ENCODE measurements around the gene ZC3H13. TPM values are rescaled to one million over a fixed set of nuclear protein-coding genes. Genes with fewer than 3 reads are reported as not detected.

Gene ZC3H13
- total RNA-seq, 4 donors from 2014 or later, result 22.7 to 49.0 (median 24.9) TPM

GRCh38 chr13:46015366-46015765 lies 37.2 kb downstream of the ZC3H13 start:
- TF ChIP-seq, protein P1, sequence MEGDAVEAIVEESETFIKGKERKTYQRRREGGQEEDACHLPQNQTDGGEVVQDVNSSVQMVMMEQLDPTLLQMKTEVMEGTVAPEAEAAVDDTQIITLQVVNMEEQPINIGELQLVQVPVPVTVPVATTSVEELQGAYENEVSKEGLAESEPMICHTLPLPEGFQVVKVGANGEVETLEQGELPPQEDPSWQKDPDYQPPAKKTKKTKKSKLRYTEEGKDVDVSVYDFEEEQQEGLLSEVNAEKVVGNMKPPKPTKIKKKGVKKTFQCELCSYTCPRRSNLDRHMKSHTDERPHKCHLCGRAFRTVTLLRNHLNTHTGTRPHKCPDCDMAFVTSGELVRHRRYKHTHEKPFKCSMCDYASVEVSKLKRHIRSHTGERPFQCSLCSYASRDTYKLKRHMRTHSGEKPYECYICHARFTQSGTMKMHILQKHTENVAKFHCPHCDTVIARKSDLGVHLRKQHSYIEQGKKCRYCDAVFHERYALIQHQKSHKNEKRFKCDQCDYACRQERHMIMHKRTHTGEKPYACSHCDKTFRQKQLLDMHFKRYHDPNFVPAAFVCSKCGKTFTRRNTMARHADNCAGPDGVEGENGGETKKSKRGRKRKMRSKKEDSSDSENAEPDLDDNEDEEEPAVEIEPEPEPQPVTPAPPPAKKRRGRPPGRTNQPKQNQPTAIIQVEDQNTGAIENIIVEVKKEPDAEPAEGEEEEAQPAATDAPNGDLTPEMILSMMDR (IDR thresholded peaks at IDR 0.05), result no peak
- DNase-seq (ENCODE audit: low spot score) (no peak), ATAC-seq (ENCODE audit: low FRiP score) (no peak)

DNA sequence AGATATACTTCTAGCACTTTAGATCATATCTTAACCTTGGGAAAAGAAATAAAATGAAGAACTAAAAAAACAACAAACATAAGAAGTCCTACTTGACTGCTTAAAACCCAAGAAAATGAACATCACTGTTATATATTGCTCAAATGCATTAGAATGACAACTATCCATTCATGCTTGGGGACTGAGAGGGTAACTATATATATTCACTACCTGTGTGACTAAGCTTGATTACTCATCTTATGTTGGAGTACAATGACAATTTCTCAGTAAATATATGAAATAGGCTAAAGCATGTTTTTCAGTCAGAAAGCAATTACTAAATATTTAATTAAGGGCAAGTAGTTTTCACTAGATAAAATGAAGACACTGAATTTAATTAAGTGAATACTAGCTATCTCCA lies 40.1 kb downstream of the ZC3H13 start:
- DNase-seq (ENCODE audit: low spot score) (no peak), ATAC-seq (ENCODE audit: low FRiP score) (no peak)
- TF ChIP-seq, protein P1 (IDR thresholded peaks at IDR 0.05), result no peak

DNA sequence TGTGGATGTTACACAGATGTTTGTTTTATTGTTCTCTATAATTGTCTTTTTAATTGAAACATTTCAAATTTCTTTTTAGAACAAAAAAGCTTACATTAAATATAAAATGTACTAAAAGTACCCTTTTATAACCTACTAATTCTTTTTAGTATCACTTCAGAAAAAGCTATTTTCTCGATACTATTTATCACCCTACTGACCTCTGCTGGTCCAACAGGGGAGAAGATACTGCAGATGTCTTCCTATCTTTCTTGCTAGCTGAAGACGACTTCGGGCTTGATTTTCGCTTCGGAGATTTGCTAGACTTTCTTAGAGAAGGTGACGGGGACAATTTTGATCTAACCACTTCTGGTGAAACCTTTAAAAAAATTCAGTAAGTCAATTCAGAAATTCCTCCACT lies 42.4 kb downstream of the ZC3H13 start:
- no peak for ATAC-seq (ENCODE audit: low FRiP score)
- TF ChIP-seq, protein P1 (IDR thresholded peaks at IDR 0.05), result no peak
- DNase-seq (ENCODE audit: low spot score), result no peak

- ATAC-seq (ENCODE audit: low FRiP score) (no peak), DNase-seq (ENCODE audit: low spot score) (no peak)
- TF ChIP-seq, protein P1 (IDR thresholded peaks at IDR 0.05), result no peak
Measured at GRCh38 chr13:46008631-46009030, 43.9 kb downstream of the ZC3H13 start.

- no peak for ATAC-seq (ENCODE audit: low FRiP score)
- no peak for DNase-seq (ENCODE audit: low spot score)
- TF ChIP-seq, protein P1 (IDR thresholded peaks at IDR 0.05), result no peak
Measured at GRCh38 chr13:46006688-46007452, 45.7 kb downstream of the ZC3H13 start.

DNA sequence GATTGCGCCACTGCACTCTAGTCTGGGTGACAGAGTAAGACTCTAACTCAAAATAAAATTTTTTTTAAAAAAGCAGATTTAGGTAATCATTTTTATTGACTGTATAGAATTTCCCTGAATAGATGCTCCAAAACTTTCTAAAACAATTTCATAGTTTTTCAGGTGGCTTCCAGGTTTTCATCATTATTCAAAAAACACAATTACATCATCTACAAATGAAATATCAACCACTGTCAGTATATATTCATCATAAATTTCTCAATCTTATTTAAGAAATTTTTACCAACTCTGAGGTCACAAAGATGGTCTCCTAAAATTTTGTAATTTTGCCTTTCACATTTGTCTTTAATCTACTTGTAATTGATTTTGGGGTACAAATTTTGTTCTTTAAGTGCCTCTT lies 48.1 kb downstream of the ZC3H13 start:
- TF ChIP-seq, protein P1 (IDR thresholded peaks at IDR 0.05), result no peak
- DNase-seq (ENCODE audit: low spot score), result no peak
- ATAC-seq (ENCODE audit: low FRiP score), result no peak

- TF ChIP-seq, protein P1 (IDR thresholded peaks at IDR 0.05), result no peak
- ATAC-seq (ENCODE audit: low FRiP score), result no peak
- no peak for DNase-seq (ENCODE audit: low spot score)
Measured at GRCh38 chr13:45996631-45997030, 55.9 kb downstream of the ZC3H13 start.

Data from omental fat pad (tissue), 4 donors.